Measurements from ENCODE around the gene NAT14. TPM values are rescaled to one million over a fixed set of nuclear protein-coding genes. Genes with fewer than 3 reads are reported as not detected.
A peak's percentile ranks its signal among the peaks of the same experiment; 100 is the strongest.

The NAT14 gene
- total RNA-seq, 4 donors from 2014 or later = 2.5 to 5.3 (median 4.1) TPM

DNA sequence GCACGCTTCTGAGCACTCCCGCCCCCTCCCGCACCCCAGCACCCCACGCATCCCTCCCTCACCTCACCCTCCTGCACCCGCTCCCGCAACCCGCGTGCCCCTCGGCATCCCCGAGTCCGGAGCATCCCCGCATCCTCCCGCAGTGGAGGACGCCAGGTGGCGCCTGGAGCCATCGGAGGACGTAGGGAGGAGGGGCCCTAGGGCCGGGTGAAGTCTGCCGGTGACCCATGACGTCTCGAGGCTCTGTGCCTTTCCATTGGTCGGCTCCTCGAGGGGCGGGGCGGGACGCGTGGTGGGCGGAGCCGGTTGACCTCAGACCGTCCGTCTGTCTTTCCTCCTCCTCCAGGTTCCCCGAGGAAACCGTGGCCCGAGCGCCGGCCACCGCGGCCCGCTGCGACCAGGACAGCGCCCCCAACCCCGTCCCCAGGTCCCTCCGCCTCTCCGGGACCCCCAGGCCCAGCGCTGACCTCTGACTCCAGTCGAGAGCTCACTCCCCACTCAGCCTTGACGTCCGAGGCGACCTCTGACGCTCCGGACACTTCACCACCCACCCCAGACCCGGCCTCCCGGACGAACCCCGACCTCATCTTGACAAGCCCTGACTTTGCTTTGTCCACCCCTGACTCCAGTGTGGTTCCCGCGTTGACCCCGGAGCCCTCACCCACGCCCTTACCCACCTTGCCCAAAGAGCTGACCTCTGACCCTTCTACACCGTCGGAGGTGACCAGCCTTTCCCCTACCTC is 32.1 kb downstream of the NAT14 start:
- TF ChIP-seq, protein P1, sequence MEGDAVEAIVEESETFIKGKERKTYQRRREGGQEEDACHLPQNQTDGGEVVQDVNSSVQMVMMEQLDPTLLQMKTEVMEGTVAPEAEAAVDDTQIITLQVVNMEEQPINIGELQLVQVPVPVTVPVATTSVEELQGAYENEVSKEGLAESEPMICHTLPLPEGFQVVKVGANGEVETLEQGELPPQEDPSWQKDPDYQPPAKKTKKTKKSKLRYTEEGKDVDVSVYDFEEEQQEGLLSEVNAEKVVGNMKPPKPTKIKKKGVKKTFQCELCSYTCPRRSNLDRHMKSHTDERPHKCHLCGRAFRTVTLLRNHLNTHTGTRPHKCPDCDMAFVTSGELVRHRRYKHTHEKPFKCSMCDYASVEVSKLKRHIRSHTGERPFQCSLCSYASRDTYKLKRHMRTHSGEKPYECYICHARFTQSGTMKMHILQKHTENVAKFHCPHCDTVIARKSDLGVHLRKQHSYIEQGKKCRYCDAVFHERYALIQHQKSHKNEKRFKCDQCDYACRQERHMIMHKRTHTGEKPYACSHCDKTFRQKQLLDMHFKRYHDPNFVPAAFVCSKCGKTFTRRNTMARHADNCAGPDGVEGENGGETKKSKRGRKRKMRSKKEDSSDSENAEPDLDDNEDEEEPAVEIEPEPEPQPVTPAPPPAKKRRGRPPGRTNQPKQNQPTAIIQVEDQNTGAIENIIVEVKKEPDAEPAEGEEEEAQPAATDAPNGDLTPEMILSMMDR (IDR thresholded peaks at IDR 0.05) = peak in 1 of 3 donors; percentile 62
- TF ChIP-seq POLR2A (IDR thresholded peaks at IDR 0.05) = no peak
- intact Hi-C loops (cut with DNase I; ENCODE audit: low total_unique reads) = loop anchor here (5.0 to 10.0 kb wide), 2 partner anchors 98 to 115 kb away; no protein-coding TSS in a partner anchor
- H3K4me3 ChIP-seq (ENCODE audit: low read depth, poor library complexity, severe bottlenecking) = no peak overlapping the region
- 9 to 11% methylated on average over 58 of the region's 61 CpGs for WGBS, 2 donors
- DNase-seq (ENCODE audit: low spot score in 2 of 2) = peak; percentile 90 to 99

DNA sequence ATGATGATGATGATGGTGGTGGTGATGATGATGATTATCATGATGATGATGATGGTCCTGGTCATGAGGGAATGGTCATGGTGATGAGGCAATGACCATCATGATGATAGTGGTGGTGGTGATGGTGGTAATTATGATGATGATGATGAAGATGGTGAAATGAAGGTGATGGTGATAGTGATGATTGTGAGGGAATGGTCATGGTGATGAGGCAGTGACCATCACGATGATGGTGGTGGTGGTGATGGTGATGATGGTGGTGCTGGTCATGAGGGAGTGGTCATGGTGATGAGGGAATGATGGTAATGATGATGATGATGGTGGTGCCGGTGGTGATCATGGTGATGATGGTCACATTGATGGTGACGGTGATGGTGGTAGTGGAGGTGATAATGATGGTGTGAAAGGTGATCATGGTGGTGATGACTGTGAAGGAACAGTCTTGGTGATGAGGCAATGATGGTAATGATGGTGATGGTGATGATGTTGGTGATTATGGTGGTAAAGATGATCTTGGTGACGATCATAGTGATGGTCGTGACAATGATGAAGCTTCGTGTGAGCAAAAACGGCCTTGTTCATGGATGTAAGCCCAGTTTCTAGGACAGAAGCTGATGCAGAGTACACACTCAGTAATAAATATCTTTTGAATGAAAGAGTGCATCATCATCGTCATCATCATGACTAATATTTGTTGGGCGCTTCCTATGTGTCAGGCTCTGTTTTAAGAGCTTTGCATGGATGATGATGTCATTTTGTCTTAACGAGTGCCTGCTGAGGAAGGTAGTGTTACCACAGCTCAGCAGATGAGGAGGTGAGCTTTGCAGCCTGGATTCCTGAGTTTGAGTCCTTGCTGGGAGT is 34.7 kb downstream of the NAT14 start:
- no peak for TF ChIP-seq POLR2A (IDR thresholded peaks at IDR 0.05)
- TF ChIP-seq, protein P1 (IDR thresholded peaks at IDR 0.05) = peak in 1 of 3 donors; percentile 15
- DNase-seq (ENCODE audit: low spot score in 2 of 2) = no peak
- WGBS, 2 donors = 77 to 83% methylated on average over 10 of the region's 10 CpGs
- intact Hi-C loops (cut with DNase I; ENCODE audit: low total_unique reads) = loop anchor here (5.0 to 10.0 kb wide), 2 partner anchors 95 to 113 kb away; no protein-coding TSS in a partner anchor
- no peak overlapping the region for H3K4me3 ChIP-seq (ENCODE audit: low read depth, poor library complexity, severe bottlenecking)

DNA sequence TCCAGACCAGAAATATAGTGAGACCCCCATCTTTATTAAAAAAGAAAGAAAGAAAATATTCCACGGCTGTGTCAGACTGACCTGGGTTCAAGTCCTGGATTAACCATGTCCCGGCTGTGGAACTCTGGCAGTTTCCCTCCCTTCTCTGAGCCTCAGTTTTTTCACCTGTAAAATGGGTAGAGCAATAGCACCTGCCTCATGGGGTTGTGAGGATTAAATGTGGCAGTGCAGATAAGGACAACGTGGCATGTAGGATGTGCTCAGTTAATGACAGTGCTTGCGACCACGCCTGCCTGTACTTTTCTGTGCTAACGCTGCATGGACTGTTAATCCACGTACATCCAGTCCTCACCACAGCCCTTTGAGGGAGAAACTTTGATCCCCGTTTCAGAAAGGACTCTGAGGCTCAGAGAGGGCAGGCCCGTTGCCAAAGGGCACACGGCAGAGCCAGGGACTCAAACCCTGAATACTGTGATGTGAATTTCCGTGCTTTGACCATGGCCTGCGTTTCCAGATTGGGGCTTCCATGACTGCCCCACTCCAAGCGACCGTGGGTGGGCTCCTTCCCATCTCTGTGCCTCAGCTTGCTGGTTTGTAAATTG is 35.8 kb downstream of the NAT14 start:
- intact Hi-C loops (cut with DNase I; ENCODE audit: low total_unique reads) = no loop called here
- no peak overlapping the region for H3K4me3 ChIP-seq (ENCODE audit: low read depth, poor library complexity, severe bottlenecking)
- DNase-seq (ENCODE audit: low spot score in 2 of 2) = no peak
- WGBS, 2 donors = 74 to 78% methylated on average over 14 of the region's 14 CpGs
- TF ChIP-seq POLR2A (IDR thresholded peaks at IDR 0.05) = no peak
- TF ChIP-seq, protein P1 (IDR thresholded peaks at IDR 0.05) = no peak

DNA sequence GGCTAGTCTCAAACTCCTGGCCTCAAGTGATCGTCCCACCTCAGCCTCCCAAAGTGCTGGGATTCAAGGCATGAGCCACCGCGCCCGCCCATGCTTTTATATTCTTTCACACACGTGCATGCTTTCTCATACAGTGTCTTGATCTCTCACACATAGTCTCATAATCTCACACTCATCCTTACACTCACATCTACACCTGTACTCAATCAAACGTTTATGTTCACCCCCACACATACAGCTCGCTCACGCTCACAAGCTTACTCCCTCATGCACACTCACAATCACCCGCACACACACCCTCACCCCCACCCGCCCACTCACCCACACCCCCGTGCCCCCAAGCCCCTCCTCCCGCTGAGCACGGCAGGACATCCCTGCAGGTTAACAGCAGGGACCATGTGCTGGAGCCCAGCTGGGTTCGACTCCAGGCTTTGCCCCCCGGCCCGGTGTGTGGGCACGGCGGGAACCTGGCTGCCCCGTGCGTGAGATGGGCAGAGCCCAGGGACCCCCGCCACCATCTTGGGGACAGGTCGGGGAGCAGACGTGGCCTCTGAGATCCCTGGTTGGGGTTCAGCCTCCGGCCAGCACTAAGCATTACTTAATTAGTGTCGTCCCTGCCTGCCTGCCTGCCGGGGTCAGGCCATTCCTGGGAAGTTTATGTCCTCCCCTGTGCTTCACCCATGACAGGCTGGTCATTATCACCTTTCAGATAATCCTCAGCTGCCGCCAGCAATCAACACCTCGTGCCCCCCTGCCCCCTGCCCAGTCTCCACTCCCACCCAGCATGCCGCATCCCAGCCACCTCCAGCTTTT is 40.5 kb downstream of the NAT14 start:
- WGBS, 2 donors = 46 to 50% methylated on average over 27 to 29 of the region's 29 CpGs
- intact Hi-C loops (cut with DNase I; ENCODE audit: low total_unique reads) = no loop called here
- H3K4me3 ChIP-seq (ENCODE audit: low read depth, poor library complexity, severe bottlenecking) = no peak overlapping the region
- TF ChIP-seq POLR2A (IDR thresholded peaks at IDR 0.05) = no peak
- TF ChIP-seq, protein P1 (IDR thresholded peaks at IDR 0.05) = no peak
- no peak for DNase-seq (ENCODE audit: low spot score in 2 of 2)

Measured in lower leg skin (tissue), 4 donors.